Kidney (tissue), 14 donors: ENCODE results near the gene MYO5A. TPM values are rescaled to one million over a fixed set of nuclear protein-coding genes. Genes with fewer than 3 reads are reported as not detected.

Experiments used
- DNase-seq, 5 donors: peaks; one replicate each; pipeline ENCODE4 v3.0.0-alpha.2; 2013 to 2020
- FAIRE-seq: peaks from 2 replicates; lab custom pipeline; 2012; peaks lifted over from hg19 to GRCh38; lab: Jason Lieb, UNC
- H3K27ac ChIP-seq, 2 donors: one replicate each; pipeline ENCODE4 v1.7.0; 2013; ENCODE audit warnings: low read depth in 2 of 2, low read length in 2 of 2, inconsistent platforms in 1 of 2
- H3K27me3 ChIP-seq: one replicate; pipeline ENCODE4 v1.7.1; 2013; ENCODE audit warnings: low read length, inconsistent platforms; ENCODE audit not compliant: control insufficient read depth, insufficient read depth
- H3K36me3 ChIP-seq, 3 donors: one replicate each; pipeline versions ENCODE4 v1.7.0 to v1.7.1; 2013; ENCODE audit warnings: low read length in 3 of 3, control low read depth in 1 of 3, inconsistent platforms in 1 of 3; ENCODE audit not compliant: insufficient read depth in 3 of 3, control insufficient read depth in 2 of 3
- H3K4me1 ChIP-seq, 3 donors: one replicate each; pipeline versions ENCODE4 v1.7.0 to v1.7.1; 2013; ENCODE audit warnings: low read length in 3 of 3, inconsistent platforms in 1 of 3, low read depth in 1 of 3; ENCODE audit not compliant: control insufficient read depth in 2 of 3, insufficient read depth in 2 of 3
- H3K4me3 ChIP-seq, 3 donors: one replicate each; pipeline versions ENCODE4 v1.7.0 to v1.8.1; 2013; ENCODE audit warnings: low read length in 3 of 3, control low read depth in 1 of 3, inconsistent platforms in 1 of 3
- H3K9ac ChIP-seq, 3 donors: one replicate each; pipeline versions ENCODE4 v1.7.0 to v1.7.1; 2013; ENCODE audit warnings: low read length in 3 of 3, control low read depth in 1 of 3, inconsistent platforms in 1 of 3
- H3K9me3 ChIP-seq, 3 donors: one replicate each; pipeline versions ENCODE4 v1.7.0 to v1.7.1; 2013; ENCODE audit warnings: low read length in 3 of 3, control low read depth in 1 of 3, inconsistent platforms in 1 of 3; ENCODE audit not compliant: control insufficient read depth in 2 of 3, insufficient read depth in 1 of 3
- CTCF ChIP-seq: IDR thresholded peaks from 3 replicates; pipeline ENCODE4 v1.5.1; 2012; ENCODE audit warnings: mild to moderate bottlenecking, moderate library complexity, borderline replicate concordance; ENCODE audit not compliant: insufficient read depth; ENCODE audit errors: extremely low read depth
- intact Hi-C: fragments of 100-400 bp; cut with DNase I; formaldehyde crosslinking; loops from one replicate; pipeline ENCODE4 v1.11.1; 2022
- polyA plus RNA-seq: library from polyadenylated mRNA; stranded (reverse); fragments of 350-450 nt; fragmentation: Illumina TruSeq; extraction: RNeasy Lipid Tissue Mini Kit (QIAGEN cat#74804); gene quantifications from one replicate; pipeline ENCODE4 v1.2.3, GENCODE V29; 2014; ENCODE audit warnings: low read depth, low replicate concordance; ENCODE audit not compliant: insufficient read depth
- total RNA-seq: library from RNA; stranded (reverse); fragmentation: NEBNext Ultra II Directional; extraction: Animal tissue kit (Norgen Biotek cat#: 25700); gene quantifications from one replicate; pipeline ENCODE4 v1.2.1, GENCODE V29; 2021
- donor health status: control.
- donor health status: control.
- donor health status: control.
- donor health status: control.
- donor health status: control.
- donor health status: DM: yes; HTN: yes; CAD: no.
- donor health status: Normal renal cell carcinoma (clear cell type).

Gene MYO5A
- total and polyA plus RNA-seq, 2 donors from 2014 or later = 3.5 to 32.9 TPM

GRCh38 chr15:52308446-52309153 lies 220.1 kb downstream of the MYO5A start:
- Histone ChIP-seq H3K4me3 (no peak overlapping the region), H3K9ac (no peak overlapping the region), H3K9me3 (no peaks in the 10 kb centered on the region), H3K27me3 (no peaks in the 10 kb centered on the region), H3K4me1 (peaks cover 0 to 3% (median 0%) of the 10 kb centered on the region in 3 donors), H3K27ac (no peak overlapping the region), H3K36me3 (peaks cover 0 to 5% (median 0%) of the 10 kb centered on the region in 3 donors)
- FAIRE-seq (no peak), DNase-seq (peak in 3 of 5 donors; percentile 30 to 63 (median 46))
- no peak for TF ChIP-seq CTCF
- intact Hi-C loops = no loop called here

DNA sequence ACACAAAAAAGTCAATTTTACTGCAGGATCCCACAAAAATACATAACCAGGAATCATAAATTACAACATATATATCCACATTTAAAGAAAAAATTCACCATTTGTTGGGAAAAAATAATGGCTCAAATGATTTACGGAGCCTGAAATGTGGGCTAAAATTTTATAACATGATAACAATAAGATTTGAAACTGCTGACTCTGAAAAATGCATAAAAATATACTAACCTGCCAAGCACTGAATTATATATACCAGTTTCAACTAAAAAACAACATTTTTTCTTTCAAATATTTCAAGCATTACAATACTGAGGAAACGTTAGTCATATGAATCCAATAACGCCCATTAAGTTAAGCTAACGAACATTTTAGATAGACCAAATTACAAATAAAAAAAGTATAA lies 220.8 kb downstream of the MYO5A start:
- TF ChIP-seq CTCF = no peak
- no peaks in the 10 kb centered on the region for H3K9me3 ChIP-seq
- H3K27me3 ChIP-seq = no peaks in the 10 kb centered on the region
- no peak overlapping the region for H3K9ac ChIP-seq
- no peak overlapping the region for H3K4me3 ChIP-seq
- no peak for FAIRE-seq
- H3K36me3 ChIP-seq = peaks cover 0 to 2% (median 0%) of the 10 kb centered on the region in 3 donors
- DNase-seq = no peak
- no peak overlapping the region for H3K27ac ChIP-seq
- intact Hi-C loops = no loop called here
- peaks cover 0 to 3% (median 0%) of the 10 kb centered on the region in 3 donors for H3K4me1 ChIP-seq

DNA sequence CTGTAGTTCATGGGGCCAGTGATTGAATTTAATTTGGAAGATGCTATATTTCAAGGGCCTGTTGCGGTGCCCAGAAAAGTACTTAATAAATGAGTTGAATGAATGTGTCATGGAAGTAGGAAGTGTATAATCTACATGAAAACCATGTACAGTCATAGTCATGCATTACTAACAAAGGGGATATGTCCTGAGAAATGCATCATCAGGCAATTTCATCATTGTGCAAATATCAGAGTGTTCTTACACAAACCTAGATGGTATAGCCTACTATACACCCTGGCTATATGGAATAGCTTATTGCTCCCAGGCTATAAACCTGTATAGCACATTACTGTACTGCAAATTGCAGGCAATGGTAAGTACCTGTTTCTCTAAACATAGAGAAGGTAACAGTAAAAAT lies 222.4 kb downstream of the MYO5A start:
- FAIRE-seq = no peak
- Histone ChIP-seq H3K4me1 (peaks cover 0 to 3% (median 0%) of the 10 kb centered on the region in 3 donors), H3K27ac (no peak overlapping the region), H3K9ac (no peak overlapping the region), H3K9me3 (no peaks in the 10 kb centered on the region), H3K27me3 (no peaks in the 10 kb centered on the region), H3K36me3 (peaks cover 0 to 2% (median 0%) of the 10 kb centered on the region in 3 donors), H3K4me3 (no peak overlapping the region)
- no peak for TF ChIP-seq CTCF
- DNase-seq = no peak
- intact Hi-C loops = no loop called here
